HepG2 (cell line): ENCODE measurements around the gene RMI2. TPM values are rescaled to one million over a fixed set of nuclear protein-coding genes. Genes with fewer than 3 reads are reported as not detected.
A peak's percentile ranks its signal among the peaks of the same experiment; 100 is the strongest.

Experiments used
- ATAC-seq: fragments of 200-7000 bp; cut with Tn5 transposase; 3 replicates; pipeline ENCODE4 v1.9.1; 2020; ENCODE audit warnings: mild to moderate bottlenecking, moderate library complexity
- BruUV-seq: library from RNA; stranded (reverse); fragments of 400-500 nt; replicated peaks from 2 replicates; lab custom pipeline; 2021; lab: Mats Ljungman, UMichigan
- CTCF ChIA-PET: fragments of 300-600 bp; formaldehyde crosslinking; extraction: SDS; loops from one replicate; lab custom pipeline; 2021; ENCODE audit warnings: low total read pairs, inconsistent platforms, low intra/inter-chr PET ratio; lab: Yijun Ruan, JAX
- POLR2A ChIA-PET: fragments of 350-600 bp; sonication (Branson Sonifier 250); formaldehyde crosslinking; loops from one replicate; lab custom pipeline; 2020; ENCODE audit warnings: antibody characterized with exemption, inconsistent platforms; lab: Yijun Ruan, JAX
- DNase-seq: peaks from one replicate; pipeline ENCODE4 v3.0.0-alpha.2; 2015; ENCODE audit warnings: low spot score
- FAIRE-seq: peaks from 3 replicates; lab custom pipeline; 2011; peaks lifted over from hg19 to GRCh38; lab: Jason Lieb, UNC
- H2AFZ ChIP-seq: one replicate; pipeline ENCODE4 v1.6.1; 2011; ENCODE audit warnings: low read length, inconsistent platforms
- H3K27ac ChIP-seq: fragments of 300-600 bp; 3 replicates; pipeline ENCODE4 v1.8.0; 2011; ENCODE audit warnings: mixed run types, mild to moderate bottlenecking, mixed read lengths, low read length, inconsistent platforms; ENCODE audit not compliant: insufficient read depth; ENCODE audit errors: extremely low read length
- H3K27me3 ChIP-seq, 2 experiments: fragments of 200-600 bp in 1 of 2; 2 replicates in 1 of 2; 3 replicates in 1 of 2; pipeline versions ENCODE4 v1.6.0 to v1.8.0; 2011; ENCODE audit warnings: low read length in 2 of 2, mild to moderate bottlenecking in 2 of 2, moderate library complexity in 2 of 2, inconsistent platforms in 1 of 2; ENCODE audit not compliant: insufficient read depth in 2 of 2, control insufficient read depth in 1 of 2
- H3K36me3 ChIP-seq, 2 experiments: fragments of 200-600 bp in 1 of 2; replicated peaks in 1 of 2; 2 replicates in 1 of 2; 3 replicates in 1 of 2; pipeline versions ENCODE4 v1.5.1 to v1.8.0; 2011; ENCODE audit warnings: low read length in 2 of 2, inconsistent platforms in 1 of 2; ENCODE audit not compliant: insufficient read depth in 2 of 2, control insufficient read depth in 1 of 2
- H3K4me1 ChIP-seq: 2 replicates; pipeline ENCODE4 v1.5.1; 2012; ENCODE audit warnings: low read length, inconsistent platforms; ENCODE audit not compliant: insufficient read depth
- H3K4me2 ChIP-seq: 2 replicates; pipeline ENCODE4 v1.6.0; 2011; ENCODE audit warnings: low read depth, low read length, inconsistent platforms
- H3K4me3 ChIP-seq, 3 experiments: fragments of 200-600 bp in 1 of 3; sonication (generic), shearing (Covaris generic) in 1 of 3; replicated peaks in 1 of 3; 2 replicates each; pipeline ENCODE4 v1.5.1; 2011 to 2016; ENCODE audit warnings: low read length in 3 of 3, inconsistent platforms in 2 of 3, low read depth in 2 of 3, mild to moderate bottlenecking in 2 of 3, control low read depth in 1 of 3, mixed read lengths in 1 of 3; ENCODE audit not compliant: insufficient read depth in 1 of 3
- H3K79me2 ChIP-seq: one replicate; pipeline ENCODE4 v1.6.1; 2011; ENCODE audit warnings: low read length, inconsistent platforms; ENCODE audit not compliant: insufficient read depth
- H3K9ac ChIP-seq: 2 replicates; pipeline ENCODE4 v1.6.0; 2011; ENCODE audit warnings: mild to moderate bottlenecking, low read depth, low read length, inconsistent platforms; ENCODE audit not compliant: insufficient read depth
- H3K9me3 ChIP-seq: 2 replicates; pipeline ENCODE4 v1.5.1; 2012; ENCODE audit warnings: mild to moderate bottlenecking, low read length
- H4K20me1 ChIP-seq: 2 replicates; pipeline ENCODE4 v1.6.0; 2011; ENCODE audit warnings: inconsistent platforms, mild to moderate bottlenecking, low read length, moderate library complexity; ENCODE audit not compliant: insufficient read depth
- ADNP ChIP-seq: sonication (generic); formaldehyde crosslinking; IDR thresholded peaks from 2 replicates; pipeline ENCODE4 v1.4.0; 2020; ENCODE audit warnings: missing genetic modification reagents
- FOXP1 ChIP-seq, 2 experiments: fragments of 450-650 bp in 1 of 2; IDR thresholded peaks; 2 replicates each; pipeline ENCODE4 v1.6.1; 2017 to 2018; ENCODE audit warnings: antibody characterized with exemption in 1 of 2
- HNRNPH1 ChIP-seq: fragments of 200-400 bp; formaldehyde crosslinking; optimal IDR thresholded peaks from 2 replicates; pipeline ENCODE3; 2017; ENCODE audit warnings: mild to moderate bottlenecking, low read depth, low read length
- PATZ1 ChIP-seq: sonication (generic); formaldehyde crosslinking; IDR thresholded peaks from 2 replicates; pipeline ENCODE4 v1.4.0; 2020; ENCODE audit warnings: missing genetic modification reagents
- ZNF350 ChIP-seq: sonication (generic); formaldehyde crosslinking; IDR thresholded peaks from 2 replicates; pipeline ENCODE4 v1.4.0; 2020; ENCODE audit warnings: mild to moderate bottlenecking, low read depth, missing genetic modification reagents, borderline replicate concordance
- ZNF383 ChIP-seq: sonication (generic); formaldehyde crosslinking; IDR thresholded peaks from 2 replicates; pipeline ENCODE4 v1.4.0; 2020; ENCODE audit warnings: missing genetic modification reagents, mild to moderate bottlenecking, borderline replicate concordance
- ZNF674 ChIP-seq: sonication (generic); formaldehyde crosslinking; IDR thresholded peaks from 2 replicates; pipeline ENCODE4 v1.5.0; 2020; ENCODE audit warnings: low read depth, mild to moderate bottlenecking, missing genetic modification reagents
- WGBS: methylation state at CpG from one replicate; pipeline ENCODE4 v1.1.6; 2017; ENCODE audit warnings: low lambda C conversion rate; 5-methylcytosine and 5-hydroxymethylcytosine counted together
- in situ Hi-C: cut with HindIII; loops from 2 replicates; pipeline ENCODE4 v1.10.0; 2017; ENCODE audit warnings: low pct_unique_long_range_greater_than_20kb; ENCODE audit not compliant: extremely low pct_ligation_motif_present
- intact Hi-C: fragments of 100-400 bp; cut with micrococcal nuclease; formaldehyde crosslinking; loops from one replicate; pipeline ENCODE4 v1.10.0; 2022; ENCODE audit not compliant: unreplicated experiment
- polyA plus RNA-seq, 8 experiments: library from polyadenylated mRNA; depleted of rRNA in 3 of 8; stranded (reverse) in 7 of 8; unstranded in 1 of 8; fragments of >200 nt; fragmentation: Illumina TruSeq in 4 of 8; extraction: Trizol in 4 of 8; gene quantifications; 2 replicates each; pipeline versions ENCODE4 v1.2.1 to v1.2.3, GENCODE V29; 2011 to 2016; ENCODE audit warnings: low read depth in 4 of 8, missing spikeins in 1 of 8, mixed read lengths in 1 of 8; ENCODE audit not compliant: insufficient read depth in 1 of 8
- total RNA-seq, 5 experiments: library from RNA; depleted of rRNA; stranded (reverse); fragments of >200 nt; fragmentation: Illumina TruSeq; extraction: Trizol; gene quantifications; 2 replicates each; pipeline ENCODE4 v1.2.3, GENCODE V29; 2016; ENCODE audit warnings: low read depth in 1 of 5

Gene RMI2
- total and polyA plus RNA-seq, 2 of the 13 experiments (the other 11 are each of a cell fraction or from before 2014, with no cell fraction given): 24.5 to 55.7 TPM

GRCh38 chr16:11334831-11335404, 10.3 kb upstream of the RMI2 start (continued):
- no peak for TF ChIP-seq PATZ1 (CRISPR knock-in tag)
- TF ChIP-seq HNRNPH1: no peak
- no peak for TF ChIP-seq FOXP1 (IDR thresholded peaks at IDR 0.05)
- no peak for TF ChIP-seq FOXP1 (CRISPR knock-in tag; IDR thresholded peaks at IDR 0.05)
- no peak for TF ChIP-seq ZNF674 (CRISPR knock-in tag)
- TF ChIP-seq ZNF383 (CRISPR knock-in tag): no peak

GRCh38 chr16:11339075-11339474, 6.2 kb upstream of the RMI2 start:
- no peak for FAIRE-seq
- intact Hi-C loops: no loop called here
- CTCF ChIA-PET: no interaction called here
- POLR2A ChIA-PET: interaction anchor here (0.6 to 2.2 kb wide), 3 partner anchors 83 to 192 kb away, joined by 3 to 9 read pairs (median 4); partner anchors contain the start of gene SOCS1
- Histone ChIP-seq H3K27ac (no peak overlapping the region), H3K4me3 (no peak overlapping the region), H3K4me2 (no peak overlapping the region), H3K36me3 (no peaks in the 10 kb centered on the region), H3K9ac (no peak overlapping the region), H4K20me1 (no peaks in the 10 kb centered on the region), H3K4me1 (peaks cover 45% of the 10 kb centered on the region), H2AFZ (no peak overlapping the region), H3K27me3 (no peaks in the 10 kb centered on the region), H3K79me2 (peaks cover 2% of the 10 kb centered on the region), H3K9me3 (no peaks in the 10 kb centered on the region)
- TF ChIP-seq ZNF350 (CRISPR knock-in tag) (0 out of 2 replicates have a peak, but pooled peaks have one; percentile 22), ADNP (CRISPR knock-in tag) (no peak)
- DNase-seq: no peak
- no TSS peak for BruUV-seq
- 59% methylated on average over 3 of the region's 3 CpGs for WGBS
- in situ Hi-C loops: no loop called here
- ATAC-seq: no peak
